HepG2 (cell line): Measurements from ENCODE around the gene CACNA1G. TPM values are rescaled to one million over a fixed set of nuclear protein-coding genes. Genes with fewer than 3 reads are reported as not detected.
A peak's percentile ranks its signal among the peaks of the same experiment; 100 is the strongest.

Experiments
- BCL6 ChIP-seq: IDR thresholded peaks from 2 replicates; pipeline ENCODE4 v1.6.1; 2016; ENCODE audit warnings: missing genetic modification reagents, missing compliant biosample characterization
- EZH2 ChIP-seq: conservative IDR thresholded peaks from 2 replicates; pipeline ENCODE4 v1.6.1; 2012; ENCODE audit warnings: mild to moderate bottlenecking, low read depth, low read length, moderate library complexity
- GTF3A ChIP-seq: sonication (generic); formaldehyde crosslinking; conservative IDR thresholded peaks from 2 replicates; pipeline ENCODE4 v1.4.0; 2020; ENCODE audit warnings: mild to moderate bottlenecking, missing genetic modification reagents
- ISX ChIP-seq: sonication (generic); formaldehyde crosslinking; conservative IDR thresholded peaks from 2 replicates; pipeline ENCODE4 v1.5.0; 2020; ENCODE audit warnings: missing genetic modification reagents
- NONO ChIP-seq, 2 experiments: fragments of 450-650 bp in 1 of 2; sonication (generic) in 1 of 2; formaldehyde crosslinking in 1 of 2; IDR thresholded peaks in 1 of 2; conservative IDR thresholded peaks in 1 of 2; 2 replicates each; pipeline versions ENCODE4 v1.6.1 to v1.8.0; 2017 to 2022; ENCODE audit warnings: mild to moderate bottlenecking in 1 of 2, missing genetic modification reagents in 1 of 2, moderate library complexity in 1 of 2
- NR2F6 ChIP-seq, 2 experiments: IDR thresholded peaks; 2 replicates each; pipeline ENCODE4 v1.6.1; 2016; ENCODE audit warnings: antibody characterized with exemption in 1 of 2, mild to moderate bottlenecking in 1 of 2
- RARA ChIP-seq: IDR thresholded peaks from 2 replicates; pipeline ENCODE4 v1.6.1; 2016; ENCODE audit warnings: missing genetic modification reagents, missing compliant biosample characterization
- SOX5 ChIP-seq: IDR thresholded peaks from 2 replicates; pipeline ENCODE4 v1.6.1; 2016; ENCODE audit warnings: borderline replicate concordance
- THAP11 ChIP-seq: IDR thresholded peaks from 2 replicates; pipeline ENCODE4 v1.6.1; 2016; ENCODE audit warnings: missing biosample characterization, missing genetic modification reagents
- ZNF207 ChIP-seq: fragments of 450-650 bp; IDR thresholded peaks from 2 replicates; pipeline ENCODE4 v1.6.1; 2016; ENCODE audit warnings: antibody characterized with exemption, borderline replicate concordance
- ZNF224 ChIP-seq: sonication (generic); formaldehyde crosslinking; IDR thresholded peaks from 2 replicates; pipeline ENCODE4 v1.5.0; 2020; ENCODE audit warnings: mild to moderate bottlenecking, missing genetic modification reagents
- ZNF292 ChIP-seq: sonication (generic); formaldehyde crosslinking; IDR thresholded peaks from 2 replicates; pipeline ENCODE4 v1.8.1; 2022; ENCODE audit warnings: mild to moderate bottlenecking, low read depth, missing genetic modification reagents, borderline replicate concordance
- polyA plus RNA-seq, 8 experiments: library from polyadenylated mRNA; depleted of rRNA in 3 of 8; stranded (reverse) in 7 of 8; unstranded in 1 of 8; fragments of >200 nt; fragmentation: Illumina TruSeq in 4 of 8; extraction: Trizol in 4 of 8; gene quantifications; 2 replicates each; pipeline versions ENCODE4 v1.2.1 to v1.2.3, GENCODE V29; 2011 to 2016; ENCODE audit warnings: low read depth in 4 of 8, missing spikeins in 1 of 8, mixed read lengths in 1 of 8; ENCODE audit not compliant: insufficient read depth in 1 of 8
- total RNA-seq, 5 experiments: library from RNA; depleted of rRNA; stranded (reverse); fragments of >200 nt; fragmentation: Illumina TruSeq; extraction: Trizol; gene quantifications; 2 replicates each; pipeline ENCODE4 v1.2.3, GENCODE V29; 2016; ENCODE audit warnings: low read depth in 1 of 5
- TF ChIP-seq, protein P1 (sequence below): sonication (generic); formaldehyde crosslinking; IDR thresholded peaks from 2 replicates; pipeline ENCODE4 v1.5.0; 2020; ENCODE audit warnings: mild to moderate bottlenecking, missing genetic modification reagents, borderline replicate concordance
- TF ChIP-seq, protein P2 (sequence below): sonication (generic); formaldehyde crosslinking; IDR thresholded peaks from 2 replicates; pipeline ENCODE4 v1.4.0; 2020; ENCODE audit warnings: missing genetic modification reagents
- TF ChIP-seq, protein P3 (sequence below): sonication (generic); formaldehyde crosslinking; IDR thresholded peaks from 2 replicates; pipeline ENCODE4 v1.5.1; 2020; ENCODE audit warnings: missing genetic modification reagents, mild to moderate bottlenecking, borderline replicate concordance

The CACNA1G gene
- total and polyA plus RNA-seq, 2 of the 13 experiments (the other 11 are each of a cell fraction or from before 2014, with no cell fraction given), result 0.02 TPM; not detected in 1

DNA sequence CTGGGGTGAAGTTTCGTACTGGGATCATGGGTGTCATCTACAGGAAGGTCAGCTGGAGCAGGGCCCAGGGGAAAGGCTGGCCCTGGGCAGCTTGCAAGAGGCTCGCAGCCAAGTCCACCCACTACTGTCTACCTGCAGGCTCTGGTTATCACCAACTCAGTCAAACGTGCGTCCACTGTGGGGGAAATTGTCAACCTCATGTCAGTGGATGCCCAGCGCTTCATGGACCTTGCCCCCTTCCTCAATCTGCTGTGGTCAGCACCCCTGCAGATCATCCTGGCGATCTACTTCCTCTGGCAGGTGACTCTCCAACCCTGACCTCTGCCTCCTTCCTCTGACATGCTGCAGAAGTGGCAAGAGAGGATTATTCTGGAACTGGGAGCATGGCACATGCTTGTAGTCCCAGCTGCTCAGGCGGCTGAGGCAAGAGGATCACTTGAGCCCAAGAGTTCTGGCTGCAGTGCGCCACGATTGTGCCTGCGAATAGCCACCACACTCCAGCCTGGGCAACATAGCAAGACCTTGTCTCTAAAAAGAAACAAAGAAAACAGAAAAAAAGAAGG is 103.4 kb downstream of the CACNA1G start (continued):
- TF ChIP-seq, protein P1, sequence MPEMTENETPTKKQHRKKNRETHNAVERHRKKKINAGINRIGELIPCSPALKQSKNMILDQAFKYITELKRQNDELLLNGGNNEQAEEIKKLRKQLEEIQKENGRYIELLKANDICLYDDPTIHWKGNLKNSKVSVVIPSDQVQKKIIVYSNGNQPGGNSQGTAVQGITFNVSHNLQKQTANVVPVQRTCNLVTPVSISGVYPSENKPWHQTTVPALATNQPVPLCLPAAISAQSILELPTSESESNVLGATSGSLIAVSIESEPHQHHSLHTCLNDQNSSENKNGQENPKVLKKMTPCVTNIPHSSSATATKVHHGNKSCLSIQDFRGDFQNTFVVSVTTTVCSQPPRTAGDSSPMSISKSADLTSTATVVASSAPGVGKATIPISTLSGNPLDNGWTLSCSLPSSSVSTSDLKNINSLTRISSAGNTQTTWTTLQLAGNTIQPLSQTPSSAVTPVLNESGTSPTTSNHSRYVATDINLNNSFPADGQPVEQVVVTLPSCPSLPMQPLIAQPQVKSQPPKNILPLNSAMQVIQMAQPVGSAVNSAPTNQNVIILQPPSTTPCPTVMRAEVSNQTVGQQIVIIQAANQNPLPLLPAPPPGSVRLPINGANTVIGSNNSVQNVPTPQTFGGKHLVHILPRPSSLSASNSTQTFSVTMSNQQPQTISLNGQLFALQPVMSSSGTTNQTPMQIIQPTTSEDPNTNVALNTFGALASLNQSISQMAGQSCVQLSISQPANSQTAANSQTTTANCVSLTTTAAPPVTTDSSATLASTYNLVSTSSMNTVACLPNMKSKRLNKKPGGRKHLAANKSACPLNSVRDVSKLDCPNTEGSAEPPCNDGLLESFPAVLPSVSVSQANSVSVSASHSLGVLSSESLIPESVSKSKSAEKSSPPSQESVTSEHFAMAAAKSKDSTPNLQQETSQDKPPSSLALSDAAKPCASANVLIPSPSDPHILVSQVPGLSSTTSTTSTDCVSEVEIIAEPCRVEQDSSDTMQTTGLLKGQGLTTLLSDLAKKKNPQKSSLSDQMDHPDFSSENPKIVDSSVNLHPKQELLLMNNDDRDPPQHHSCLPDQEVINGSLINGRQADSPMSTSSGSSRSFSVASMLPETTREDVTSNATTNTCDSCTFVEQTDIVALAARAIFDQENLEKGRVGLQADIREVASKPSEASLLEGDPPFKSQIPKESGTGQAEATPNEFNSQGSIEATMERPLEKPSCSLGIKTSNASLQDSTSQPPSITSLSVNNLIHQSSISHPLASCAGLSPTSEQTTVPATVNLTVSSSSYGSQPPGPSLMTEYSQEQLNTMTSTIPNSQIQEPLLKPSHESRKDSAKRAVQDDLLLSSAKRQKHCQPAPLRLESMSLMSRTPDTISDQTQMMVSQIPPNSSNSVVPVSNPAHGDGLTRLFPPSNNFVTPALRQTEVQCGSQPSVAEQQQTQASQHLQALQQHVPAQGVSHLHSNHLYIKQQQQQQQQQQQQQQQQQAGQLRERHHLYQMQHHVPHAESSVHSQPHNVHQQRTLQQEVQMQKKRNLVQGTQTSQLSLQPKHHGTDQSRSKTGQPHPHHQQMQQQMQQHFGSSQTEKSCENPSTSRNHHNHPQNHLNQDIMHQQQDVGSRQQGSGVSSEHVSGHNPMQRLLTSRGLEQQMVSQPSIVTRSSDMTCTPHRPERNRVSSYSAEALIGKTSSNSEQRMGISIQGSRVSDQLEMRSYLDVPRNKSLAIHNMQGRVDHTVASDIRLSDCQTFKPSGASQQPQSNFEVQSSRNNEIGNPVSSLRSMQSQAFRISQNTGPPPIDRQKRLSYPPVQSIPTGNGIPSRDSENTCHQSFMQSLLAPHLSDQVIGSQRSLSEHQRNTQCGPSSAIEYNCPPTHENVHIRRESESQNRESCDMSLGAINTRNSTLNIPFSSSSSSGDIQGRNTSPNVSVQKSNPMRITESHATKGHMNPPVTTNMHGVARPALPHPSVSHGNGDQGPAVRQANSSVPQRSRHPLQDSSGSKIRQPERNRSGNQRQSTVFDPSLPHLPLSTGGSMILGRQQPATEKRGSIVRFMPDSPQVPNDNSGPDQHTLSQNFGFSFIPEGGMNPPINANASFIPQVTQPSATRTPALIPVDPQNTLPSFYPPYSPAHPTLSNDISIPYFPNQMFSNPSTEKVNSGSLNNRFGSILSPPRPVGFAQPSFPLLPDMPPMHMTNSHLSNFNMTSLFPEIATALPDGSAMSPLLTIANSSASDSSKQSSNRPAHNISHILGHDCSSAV (CRISPR knock-in tag), result no peak
- TF ChIP-seq, protein P2, sequence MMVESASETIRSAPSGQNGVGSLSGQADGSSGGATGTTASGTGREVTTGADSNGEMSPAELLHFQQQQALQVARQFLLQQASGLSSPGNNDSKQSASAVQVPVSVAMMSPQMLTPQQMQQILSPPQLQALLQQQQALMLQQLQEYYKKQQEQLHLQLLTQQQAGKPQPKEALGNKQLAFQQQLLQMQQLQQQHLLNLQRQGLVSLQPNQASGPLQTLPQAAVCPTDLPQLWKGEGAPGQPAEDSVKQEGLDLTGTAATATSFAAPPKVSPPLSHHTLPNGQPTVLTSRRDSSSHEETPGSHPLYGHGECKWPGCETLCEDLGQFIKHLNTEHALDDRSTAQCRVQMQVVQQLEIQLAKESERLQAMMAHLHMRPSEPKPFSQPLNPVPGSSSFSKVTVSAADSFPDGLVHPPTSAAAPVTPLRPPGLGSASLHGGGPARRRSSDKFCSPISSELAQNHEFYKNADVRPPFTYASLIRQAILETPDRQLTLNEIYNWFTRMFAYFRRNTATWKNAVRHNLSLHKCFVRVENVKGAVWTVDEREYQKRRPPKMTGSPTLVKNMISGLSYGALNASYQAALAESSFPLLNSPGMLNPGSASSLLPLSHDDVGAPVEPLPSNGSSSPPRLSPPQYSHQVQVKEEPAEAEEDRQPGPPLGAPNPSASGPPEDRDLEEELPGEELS (CRISPR knock-in tag), result 0 out of 2 replicates have a peak, but pooled peaks have one; percentile 39
- TF ChIP-seq THAP11 (CRISPR knock-in tag), result peak; percentile 22; the same call in 1 of the 2 replicates
- peak; percentile 21; the same call in 1 of the 2 replicates for TF ChIP-seq SOX5 (CRISPR knock-in tag)
- peak; percentile 78 for TF ChIP-seq NR2F6 (IDR thresholded peaks at IDR 0.05)
- peak; percentile 86 for TF ChIP-seq NR2F6 (CRISPR knock-in tag; IDR thresholded peaks at IDR 0.05)
- TF ChIP-seq ZNF224 (CRISPR knock-in tag), result no peak
- TF ChIP-seq RARA (CRISPR knock-in tag), result peak; percentile 81
- no peak for TF ChIP-seq ISX (CRISPR knock-in tag)
- no peak for TF ChIP-seq NONO (IDR thresholded peaks at IDR 0.05)
- TF ChIP-seq NONO (CRISPR knock-in tag; conservative IDR thresholded peaks at IDR 0.05), result peak; percentile 44
- TF ChIP-seq GTF3A (CRISPR knock-in tag), result no peak
- TF ChIP-seq ZNF292 (CRISPR knock-in tag), result peak; percentile 52; the same call in 1 of the 2 replicates
- TF ChIP-seq, protein P3, sequence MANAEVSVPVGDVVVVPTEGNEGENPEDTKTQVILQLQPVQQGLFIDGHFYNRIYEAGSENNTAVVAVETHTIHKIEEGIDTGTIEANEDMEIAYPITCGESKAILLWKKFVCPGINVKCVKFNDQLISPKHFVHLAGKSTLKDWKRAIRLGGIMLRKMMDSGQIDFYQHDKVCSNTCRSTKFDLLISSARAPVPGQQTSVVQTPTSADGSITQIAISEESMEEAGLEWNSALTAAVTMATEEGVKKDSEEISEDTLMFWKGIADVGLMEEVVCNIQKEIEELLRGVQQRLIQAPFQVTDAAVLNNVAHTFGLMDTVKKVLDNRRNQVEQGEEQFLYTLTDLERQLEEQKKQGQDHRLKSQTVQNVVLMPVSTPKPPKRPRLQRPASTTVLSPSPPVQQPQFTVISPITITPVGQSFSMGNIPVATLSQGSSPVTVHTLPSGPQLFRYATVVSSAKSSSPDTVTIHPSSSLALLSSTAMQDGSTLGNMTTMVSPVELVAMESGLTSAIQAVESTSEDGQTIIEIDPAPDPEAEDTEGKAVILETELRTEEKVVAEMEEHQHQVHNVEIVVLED (CRISPR knock-in tag), result 0 out of 2 replicates have a peak, but pooled peaks have one; percentile 18
- no peak for TF ChIP-seq ZNF207
- 0 out of 2 replicates have a peak, but pooled peaks have one; percentile 25 for TF ChIP-seq BCL6
- no peak for TF ChIP-seq EZH2
